Measurements from ENCODE around the gene PTP4A2.

PTP4A2 gene

GRCh38 chr1:31883357-31883942 lies 54.7 kb downstream of the PTP4A2 start:
- no peak for DNase-seq

GRCh38 chr1:31881688-31882000 lies 56.5 kb downstream of the PTP4A2 start:
- no peak for DNase-seq

GRCh38 chr1:31880957-31881687 lies 57.0 kb downstream of the PTP4A2 start:
- no peak for DNase-seq

- DNase-seq = no peak
These were observed 58.1 kb downstream of the PTP4A2 start for GRCh38 chr1:31879981-31880608.

- no peak for DNase-seq
These were observed 60.1 kb downstream of the PTP4A2 start for GRCh38 chr1:31878058-31878457.

GRCh38 chr1:31877544-31877943 lies 60.6 kb downstream of the PTP4A2 start:
- no peak for DNase-seq

- no peak for DNase-seq
These were observed 62.4 kb downstream of the PTP4A2 start for GRCh38 chr1:31875636-31876236.

- no peak for DNase-seq
These were observed 63.2 kb downstream of the PTP4A2 start for GRCh38 chr1:31874942-31875341.

GRCh38 chr1:31872658-31873636 lies 65.2 kb downstream of the PTP4A2 start:
- peak; percentile 45 for DNase-seq

- no peak for DNase-seq
These were observed 66.5 kb downstream of the PTP4A2 start for GRCh38 chr1:31871703-31872102.

GRCh38 chr1:31870086-31870736 lies 68.0 kb downstream of the PTP4A2 start:
- no peak for DNase-seq

GRCh38 chr1:31869449-31869848 lies 68.7 kb downstream of the PTP4A2 start:
- DNase-seq = no peak

- no peak for DNase-seq
These were observed 69.3 kb downstream of the PTP4A2 start for GRCh38 chr1:31868862-31869261.

GRCh38 chr1:31867546-31867945 lies 70.6 kb downstream of the PTP4A2 start:
- no peak for DNase-seq

- DNase-seq = no peak
These were observed 71.6 kb downstream of the PTP4A2 start for GRCh38 chr1:31866450-31867032.

- DNase-seq = no peak
These were observed 72.3 kb downstream of the PTP4A2 start for GRCh38 chr1:31865728-31866449.

- no peak for DNase-seq
These were observed 76.1 kb downstream of the PTP4A2 start for GRCh38 chr1:31862071-31862470.

GRCh38 chr1:31861346-31861745 lies 76.8 kb downstream of the PTP4A2 start:
- DNase-seq = no peak

GRCh38 chr1:31860581-31860980 lies 77.6 kb downstream of the PTP4A2 start:
- no peak for DNase-seq

GRCh38 chr1:31859719-31860118 lies 78.4 kb downstream of the PTP4A2 start:
- no peak for DNase-seq

GRCh38 chr1:31859044-31859443 lies 79.1 kb downstream of the PTP4A2 start:
- no peak for DNase-seq
